OCI-LY1 (cell line): ENCODE results near the gene UMAD1.
"Not testable (repeated sequence)": the region's sequence is repeated elsewhere in the genome, so short reads cannot be mapped to it uniquely, and the experiment has no call there.

Experiments used
- H2AFZ ChIP-seq: fragments of 200-600 bp; sonication (generic), shearing (Covaris generic); 2 replicates; pipeline ENCODE4 v1.6.0; 2014; ENCODE audit warnings: antibody characterized with exemption, mild to moderate bottlenecking, low read length
- H3F3A ChIP-seq: fragments of 200-600 bp; sonication (generic), shearing (Covaris generic); 2 replicates; pipeline ENCODE4 v1.6.0; 2014; ENCODE audit warnings: mild to moderate bottlenecking, antibody characterized with exemption, low read length, moderate library complexity; ENCODE audit not compliant: insufficient read depth
- H3K27ac ChIP-seq: fragments of 200-600 bp; sonication (generic); 2 replicates; pipeline ENCODE4 v1.5.1; 2014; ENCODE audit warnings: low read length, mixed run types, mild to moderate bottlenecking, low read depth; ENCODE audit not compliant: poor library complexity, severe bottlenecking
- H3K27me3 ChIP-seq: fragments of 200-600 bp; sonication (generic); 2 replicates; pipeline ENCODE4 v1.6.0; 2014; ENCODE audit warnings: antibody characterized with exemption, mild to moderate bottlenecking, low read length, moderate library complexity; ENCODE audit not compliant: insufficient read depth
- H3K36me3 ChIP-seq: fragments of 200-600 bp; sonication (generic); 2 replicates; pipeline ENCODE4 v1.6.1; 2014; ENCODE audit warnings: mild to moderate bottlenecking, antibody characterized with exemption, low read length, moderate library complexity, mixed read lengths; ENCODE audit not compliant: insufficient read depth
- H3K4me1 ChIP-seq: fragments of 200-600 bp; sonication (generic); 2 replicates; pipeline ENCODE4 v1.5.1; 2014; ENCODE audit warnings: mild to moderate bottlenecking, low read length, moderate library complexity; ENCODE audit not compliant: insufficient read depth, severe bottlenecking
- H3K4me2 ChIP-seq: fragments of 200-600 bp; sonication (generic), shearing (Covaris generic); 2 replicates; pipeline ENCODE4 v1.6.1; 2014; ENCODE audit warnings: low read length
- H3K4me3 ChIP-seq: fragments of 200-600 bp; sonication (generic); 2 replicates; pipeline ENCODE4 v1.5.1; 2014; ENCODE audit warnings: low read length, low read depth, mild to moderate bottlenecking, mixed read lengths; ENCODE audit not compliant: poor library complexity, severe bottlenecking
- H3K79me2 ChIP-seq: fragments of 200-600 bp; shearing (Covaris generic); 2 replicates; pipeline ENCODE4 v1.6.1; 2016; ENCODE audit warnings: mixed run types, low read length, mixed read lengths; ENCODE audit not compliant: insufficient read depth
- H3K9ac ChIP-seq: fragments of 200-600 bp; sonication (generic), shearing (Covaris generic); 2 replicates; pipeline ENCODE4 v1.6.1; 2014; ENCODE audit warnings: mild to moderate bottlenecking, low read length, mixed read lengths
- H3K9me2 ChIP-seq: fragments of 200-600 bp; sonication (generic), shearing (Covaris generic); 2 replicates; pipeline ENCODE4 v1.6.1; 2014; ENCODE audit warnings: low read depth, mild to moderate bottlenecking, low read length, mixed read lengths
- H3K9me3 ChIP-seq: fragments of 200-600 bp; shearing (Covaris generic); 2 replicates; pipeline ENCODE4 v1.6.1; 2014; ENCODE audit warnings: low read length, mixed read lengths
- H4K20me1 ChIP-seq: fragments of 200-600 bp; sonication (generic), shearing (Covaris generic); 2 replicates; pipeline ENCODE4 v1.6.0; 2016; ENCODE audit warnings: mild to moderate bottlenecking, low read length; ENCODE audit not compliant: insufficient read depth
- EZH2 ChIP-seq: fragments of 200-600 bp; sonication (generic), shearing (Covaris generic); IDR thresholded peaks from 2 replicates; pipeline ENCODE4 v1.8.0; 2017; ENCODE audit warnings: borderline replicate concordance, mixed run types, mild to moderate bottlenecking, antibody characterized with exemption, low read length, moderate library complexity, mixed read lengths
- TF ChIP-seq, protein P1 (sequence below): fragments of 200-600 bp; sonication (generic), shearing (Covaris generic); IDR thresholded peaks from 2 replicates; pipeline ENCODE4 v1.5.1; 2017; ENCODE audit warnings: mild to moderate bottlenecking, antibody characterized with exemption, low read length, moderate library complexity, mixed read lengths

Gene UMAD1

DNA sequence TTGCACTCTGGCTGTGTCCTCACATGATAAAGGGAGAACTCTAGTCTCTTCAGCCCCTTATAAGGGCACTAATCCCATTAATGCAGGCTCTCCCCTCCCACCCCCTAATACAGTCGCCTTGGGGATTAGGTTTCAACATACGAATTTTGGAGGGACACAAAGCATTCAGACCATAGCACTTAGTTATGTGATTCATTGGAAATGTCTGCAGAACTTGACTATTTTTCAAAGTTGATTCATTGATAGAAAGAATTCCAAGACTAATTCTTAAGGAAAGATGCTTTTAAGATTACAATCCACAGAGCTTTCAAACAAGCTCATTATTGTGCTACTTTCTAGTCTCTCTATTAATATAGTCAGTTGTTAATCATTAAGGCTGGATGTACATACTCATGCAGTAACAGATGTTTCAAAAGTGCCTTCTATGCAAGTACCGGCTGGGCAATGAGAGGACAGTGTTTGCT lies 163.2 kb downstream of the UMAD1 start:
- Histone ChIP-seq H3K4me2 (no peak overlapping the region), H3K36me3 (no peaks in the 10 kb centered on the region), H4K20me1 (no peaks in the 10 kb centered on the region), H3K9ac (no peak overlapping the region), H3F3A (no peaks in the 10 kb centered on the region), H3K9me2 (no peaks in the 10 kb centered on the region), H2AFZ (no peak overlapping the region), H3K27ac (no peak overlapping the region), H3K79me2 (no peaks in the 10 kb centered on the region), H3K4me3 (no peak overlapping the region), H3K27me3 (no peaks in the 10 kb centered on the region), H3K9me3 (no peaks in the 10 kb centered on the region), H3K4me1 (peaks cover 23% of the 10 kb centered on the region)
- TF ChIP-seq, protein P1, sequence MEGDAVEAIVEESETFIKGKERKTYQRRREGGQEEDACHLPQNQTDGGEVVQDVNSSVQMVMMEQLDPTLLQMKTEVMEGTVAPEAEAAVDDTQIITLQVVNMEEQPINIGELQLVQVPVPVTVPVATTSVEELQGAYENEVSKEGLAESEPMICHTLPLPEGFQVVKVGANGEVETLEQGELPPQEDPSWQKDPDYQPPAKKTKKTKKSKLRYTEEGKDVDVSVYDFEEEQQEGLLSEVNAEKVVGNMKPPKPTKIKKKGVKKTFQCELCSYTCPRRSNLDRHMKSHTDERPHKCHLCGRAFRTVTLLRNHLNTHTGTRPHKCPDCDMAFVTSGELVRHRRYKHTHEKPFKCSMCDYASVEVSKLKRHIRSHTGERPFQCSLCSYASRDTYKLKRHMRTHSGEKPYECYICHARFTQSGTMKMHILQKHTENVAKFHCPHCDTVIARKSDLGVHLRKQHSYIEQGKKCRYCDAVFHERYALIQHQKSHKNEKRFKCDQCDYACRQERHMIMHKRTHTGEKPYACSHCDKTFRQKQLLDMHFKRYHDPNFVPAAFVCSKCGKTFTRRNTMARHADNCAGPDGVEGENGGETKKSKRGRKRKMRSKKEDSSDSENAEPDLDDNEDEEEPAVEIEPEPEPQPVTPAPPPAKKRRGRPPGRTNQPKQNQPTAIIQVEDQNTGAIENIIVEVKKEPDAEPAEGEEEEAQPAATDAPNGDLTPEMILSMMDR, result no peak
- TF ChIP-seq EZH2, result no peak

DNA sequence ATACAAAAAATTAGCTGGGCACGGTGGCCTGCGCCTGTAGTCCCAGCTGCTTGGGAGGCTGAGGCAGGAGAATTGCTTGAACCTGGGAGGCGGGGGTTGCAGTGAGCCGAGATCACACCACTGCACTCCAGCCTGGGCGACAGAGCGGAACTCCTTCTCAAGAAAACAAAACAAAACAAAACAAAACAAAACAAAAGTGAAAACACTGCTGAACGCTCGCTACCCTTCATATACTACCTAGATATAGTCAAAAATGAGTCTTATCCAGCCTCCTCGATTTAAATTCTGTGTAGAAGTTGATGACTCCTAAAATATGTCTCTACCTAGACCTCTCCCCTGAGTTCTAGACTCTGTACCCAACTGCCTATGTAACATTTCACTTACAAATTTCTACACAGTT lies 164.3 kb downstream of the UMAD1 start:
- not testable (repeated sequence) for H2AFZ ChIP-seq, H3K9ac ChIP-seq, H3K4me3 ChIP-seq, H3K79me2 ChIP-seq, H3K27me3 ChIP-seq, H3K36me3 ChIP-seq, H3K9me3 ChIP-seq, H3K9me2 ChIP-seq, H4K20me1 ChIP-seq, H3F3A ChIP-seq
- Histone ChIP-seq H3K4me2 (peak overlapping the region; percentile 11; the same call in 1 of the 2 replicates), H3K4me1 (peaks cover 22% of the 10 kb centered on the region), H3K27ac (peak overlapping the region; percentile 70)

DNA sequence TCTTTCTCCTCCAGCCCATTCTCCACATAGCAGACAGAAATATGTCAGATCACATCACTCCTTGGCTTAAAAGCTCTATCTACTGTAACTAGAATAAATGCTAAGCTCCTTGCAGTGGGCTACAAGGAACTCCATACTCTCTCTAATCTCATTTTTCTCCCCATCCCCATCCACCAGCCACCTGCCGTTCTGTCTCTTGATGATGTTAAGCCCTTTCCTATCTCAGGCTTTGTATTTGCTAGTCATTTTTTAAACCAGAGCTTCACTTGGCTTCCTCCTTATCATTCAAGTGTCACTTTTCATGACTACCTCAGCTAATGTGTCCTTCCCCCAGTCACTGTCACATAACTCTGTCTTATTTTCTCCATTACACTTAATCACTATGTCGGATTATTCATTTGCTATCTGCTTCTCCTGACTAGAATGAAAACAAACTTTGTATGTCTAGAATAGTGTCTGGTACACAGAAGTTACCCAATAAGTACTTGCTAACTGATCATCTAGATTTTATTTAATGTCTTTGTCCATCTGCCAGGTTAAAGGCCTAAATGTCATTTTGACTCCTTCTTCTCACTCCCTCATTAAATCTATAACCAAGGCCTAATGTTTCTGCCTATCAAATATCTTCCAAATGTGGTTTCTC lies 165.1 kb downstream of the UMAD1 start:
- Histone ChIP-seq H2AFZ (peak overlapping the region; percentile 48; the same call in 1 of the 2 replicates), H3K9me3 (no peaks in the 10 kb centered on the region), H3K4me2 (peak overlapping the region; percentile 11; the same call in 1 of the 2 replicates), H3K9me2 (no peaks in the 10 kb centered on the region), H3K27me3 (no peaks in the 10 kb centered on the region), H4K20me1 (no peaks in the 10 kb centered on the region), H3F3A (no peaks in the 10 kb centered on the region), H3K4me1 (peaks cover 22% of the 10 kb centered on the region), H3K9ac (0 out of 2 replicates have a peak overlapping the region, but pooled peaks have one; percentile 0), H3K27ac (peak overlapping the region; percentile 70), H3K79me2 (no peaks in the 10 kb centered on the region), H3K4me3 (no peak overlapping the region), H3K36me3 (no peaks in the 10 kb centered on the region)
- no peak for TF ChIP-seq EZH2
- TF ChIP-seq, protein P1, result no peak

DNA sequence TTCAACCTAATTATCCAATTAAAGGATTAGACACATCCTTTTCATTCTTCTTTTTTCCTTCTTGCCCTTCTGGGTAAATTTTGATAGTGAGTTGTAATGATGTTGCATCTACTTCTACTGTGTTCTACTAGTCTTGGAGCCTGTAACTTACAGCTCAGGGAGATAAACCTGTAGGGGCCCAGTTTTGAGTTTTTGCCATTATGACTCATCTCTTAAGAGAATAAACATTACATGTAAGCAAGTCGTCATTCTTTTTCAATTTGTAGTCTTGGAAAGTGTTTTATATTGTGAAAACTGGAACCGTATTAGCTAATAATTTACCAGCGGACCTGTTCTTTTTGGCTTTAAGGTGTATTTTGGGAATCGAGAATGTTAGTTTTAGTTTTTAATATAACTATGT lies 167.6 kb downstream of the UMAD1 start:
- Histone ChIP-seq H3K27ac (no peak overlapping the region), H3K4me1 (peaks cover 30% of the 10 kb centered on the region), H3K4me3 (no peak overlapping the region), H3K9me2 (no peaks in the 10 kb centered on the region), H3K27me3 (no peaks in the 10 kb centered on the region), H3K79me2 (no peaks in the 10 kb centered on the region), H3F3A (no peaks in the 10 kb centered on the region), H3K9ac (no peak overlapping the region), H4K20me1 (no peaks in the 10 kb centered on the region), H3K4me2 (no peak overlapping the region), H3K9me3 (no peaks in the 10 kb centered on the region), H3K36me3 (no peaks in the 10 kb centered on the region), H2AFZ (no peak overlapping the region)
- TF ChIP-seq, protein P1, result no peak
- no peak for TF ChIP-seq EZH2
